NCI-H146 treated with DMSO at 0.1 percent for 48 hours (cell line): ENCODE results near the gene NFATC1.

Experiments
- DNase-seq: peaks from one replicate; lab custom pipeline; 2025; ENCODE audit not compliant: unreplicated experiment; lab: John Stamatoyannopoulos, UW

The NFATC1 gene

GRCh38 chr18:79453816-79454735 lies 58.3 kb downstream of the NFATC1 start:
- no peak for DNase-seq

DNA sequence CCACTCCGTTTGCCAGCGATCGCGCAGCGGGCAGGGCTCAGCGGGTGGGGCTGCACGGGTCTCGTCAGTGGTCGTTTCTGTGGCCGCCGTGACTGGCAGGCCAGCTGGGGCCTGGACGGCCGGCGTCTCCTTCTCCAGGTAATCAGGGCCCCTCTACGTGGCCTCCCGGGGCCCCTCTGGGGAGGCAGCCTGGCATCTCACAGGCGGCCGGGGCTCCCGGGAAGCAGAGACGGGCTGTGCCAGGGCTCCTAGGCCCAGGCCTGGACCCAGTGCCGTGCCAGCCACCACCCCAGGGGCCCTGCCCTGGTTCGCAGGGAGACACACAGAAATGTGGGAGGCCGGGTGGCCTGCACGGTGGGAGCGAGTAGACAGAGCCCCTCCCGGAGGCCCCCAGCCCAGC lies 59.5 kb downstream of the NFATC1 start:
- no peak for DNase-seq

DNA sequence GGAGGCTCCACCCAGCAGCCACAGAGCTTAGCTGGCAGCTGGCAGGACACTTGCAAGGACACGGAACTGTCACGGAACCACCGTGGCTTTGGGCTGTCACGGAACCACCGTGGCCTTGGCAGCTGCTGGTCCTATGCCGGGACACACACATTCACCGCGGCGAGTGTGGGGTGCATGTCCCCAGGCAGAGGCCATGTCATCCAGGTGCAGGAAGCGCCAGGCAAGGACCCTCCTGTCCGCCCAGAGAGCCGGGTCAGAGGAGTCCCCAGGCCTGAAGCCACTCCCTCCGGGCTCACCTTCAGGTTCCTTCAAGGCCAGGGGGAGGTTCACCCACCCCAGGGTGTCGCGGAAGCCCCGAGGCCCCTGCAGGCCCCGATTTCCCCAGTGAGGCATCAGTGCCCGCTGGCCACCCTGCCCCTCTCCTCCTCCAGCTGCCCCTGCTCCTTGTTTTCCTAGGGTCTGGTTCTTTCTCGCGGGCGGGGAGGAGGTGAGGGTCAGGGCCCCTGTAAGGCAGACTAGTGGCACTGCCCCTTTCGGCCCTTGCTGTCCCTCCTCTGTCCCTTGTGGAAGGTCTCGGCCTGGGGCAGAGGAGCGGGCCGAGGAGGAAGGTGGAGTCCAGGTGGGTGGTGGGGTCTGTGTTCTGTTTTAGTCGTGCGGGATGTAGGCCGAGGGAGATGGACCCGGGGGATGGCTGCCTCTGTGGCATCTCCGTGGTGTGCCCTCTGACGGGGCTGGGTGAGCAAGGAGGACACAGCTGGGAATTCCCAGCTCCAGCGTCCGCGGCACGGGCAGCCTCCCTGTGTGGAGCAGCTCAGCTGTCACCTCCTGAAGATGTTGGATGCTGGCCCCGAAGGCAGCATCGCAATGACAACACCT lies 60.6 kb downstream of the NFATC1 start:
- no peak for DNase-seq

DNA sequence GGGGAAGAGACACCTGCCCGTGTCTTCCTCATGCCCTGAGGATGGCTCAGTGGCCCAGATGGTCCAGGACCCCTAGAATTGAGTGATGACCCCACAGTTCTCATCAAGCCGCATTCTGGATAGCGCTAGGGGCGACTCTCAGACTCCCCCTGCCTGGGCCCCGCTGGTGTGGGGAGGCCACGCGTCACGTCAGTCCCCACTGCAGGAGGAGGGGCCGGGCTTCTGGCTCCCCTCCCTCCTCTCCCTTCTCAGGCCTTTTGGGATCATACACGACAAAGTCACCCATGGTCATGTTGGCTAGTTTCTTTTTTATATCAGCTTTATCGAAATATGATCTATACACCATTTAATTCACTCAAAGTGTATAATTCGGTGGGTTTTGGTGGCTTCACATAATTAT lies 61.5 kb downstream of the NFATC1 start:
- no peak for DNase-seq

GRCh38 chr18:79457652-79458051 lies 61.9 kb downstream of the NFATC1 start:
- no peak for DNase-seq

GRCh38 chr18:79458131-79458838 lies 62.6 kb downstream of the NFATC1 start:
- no peak for DNase-seq

DNA sequence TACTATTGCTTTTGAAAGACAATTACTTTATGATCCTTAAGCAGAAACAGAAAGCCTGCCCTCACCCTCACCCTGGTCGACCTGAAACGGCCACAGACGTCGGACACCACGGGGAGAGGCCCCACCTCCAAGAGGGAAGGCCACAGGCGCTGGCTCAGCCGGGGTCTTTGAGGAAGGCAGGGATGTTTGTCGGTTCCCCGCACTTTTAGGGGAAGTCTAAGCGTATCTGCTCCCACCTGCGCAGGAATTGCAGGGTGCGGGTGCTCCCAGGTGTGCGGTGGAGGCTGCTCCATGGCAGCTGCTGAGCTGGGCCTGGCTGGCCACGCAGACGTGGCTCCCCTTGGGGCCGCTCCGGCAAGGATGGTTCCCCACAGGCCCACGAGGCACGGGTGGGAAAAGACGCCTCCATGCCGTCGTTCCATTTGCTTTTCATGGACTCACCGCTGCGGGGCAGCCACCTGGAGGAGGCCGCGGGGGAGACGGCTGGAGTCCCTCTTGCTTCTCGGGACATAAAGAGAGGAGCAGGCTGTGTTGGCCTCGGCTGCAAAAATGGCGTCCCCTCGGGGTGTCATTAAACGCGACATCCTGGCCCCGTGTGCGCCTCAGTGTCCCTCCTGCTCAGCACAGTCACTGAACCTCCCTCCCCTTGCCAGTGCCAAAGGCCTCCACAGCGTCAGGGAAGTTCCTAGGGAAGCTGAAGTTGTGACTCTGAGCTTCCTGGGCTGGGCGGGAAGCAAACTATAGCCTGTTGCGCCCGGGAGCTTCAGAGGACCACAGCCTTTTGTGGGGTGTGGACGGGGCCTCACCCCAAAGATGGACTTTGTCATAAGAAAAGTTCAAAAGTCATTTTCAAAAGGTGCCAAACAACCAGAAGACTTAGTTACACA lies 63.4 kb downstream of the NFATC1 start:
- DNase-seq, result no peak

DNA sequence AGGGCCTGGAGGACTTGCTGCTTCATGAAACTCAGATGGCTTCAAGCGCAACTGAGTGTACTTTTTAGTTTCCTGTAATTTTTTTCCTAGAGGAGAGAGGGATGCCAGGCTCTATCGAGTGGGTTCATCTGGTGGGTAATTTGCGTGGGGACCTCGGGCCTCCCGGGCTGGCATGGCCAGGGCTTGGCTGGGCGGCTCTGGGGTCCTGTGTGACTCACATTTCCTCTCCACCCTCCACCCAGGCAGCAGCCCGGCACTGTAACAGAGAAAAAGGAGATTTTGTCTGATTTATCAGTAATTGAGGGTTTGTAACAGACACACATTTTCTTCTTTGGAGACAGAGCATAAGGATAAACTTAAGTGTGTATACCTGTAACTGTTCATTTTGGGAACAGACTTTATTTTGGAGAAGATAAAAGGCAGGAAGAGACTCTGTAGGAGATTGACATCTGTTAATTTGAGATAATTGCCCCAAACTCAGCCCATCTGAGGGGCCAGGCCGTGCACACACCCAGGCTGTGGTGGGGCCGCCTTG lies 64.3 kb downstream of the NFATC1 start:
- DNase-seq, result no peak

GRCh38 chr18:79460481-79461300 lies 65.0 kb downstream of the NFATC1 start:
- DNase-seq, result no peak

DNA sequence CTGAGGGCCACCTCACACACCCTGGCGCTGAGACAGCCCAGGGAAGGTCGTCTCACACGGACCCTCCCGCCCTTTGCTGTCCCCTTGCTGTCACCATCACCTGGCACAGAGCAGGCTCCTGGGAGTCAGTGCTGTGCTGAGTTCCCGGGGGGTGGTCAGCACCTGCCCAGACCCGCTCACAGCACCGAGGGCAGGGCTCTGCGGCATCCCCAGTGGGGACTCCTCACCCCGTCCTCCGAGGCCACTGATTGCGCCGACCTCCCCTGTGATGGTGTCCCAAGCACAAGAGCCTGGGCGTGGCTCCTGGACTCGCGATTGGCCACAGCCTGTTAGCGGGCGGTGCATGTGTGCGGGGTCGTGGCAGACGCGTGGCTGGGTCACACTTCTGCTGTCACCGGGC lies 65.9 kb downstream of the NFATC1 start:
- DNase-seq, result no peak

DNA sequence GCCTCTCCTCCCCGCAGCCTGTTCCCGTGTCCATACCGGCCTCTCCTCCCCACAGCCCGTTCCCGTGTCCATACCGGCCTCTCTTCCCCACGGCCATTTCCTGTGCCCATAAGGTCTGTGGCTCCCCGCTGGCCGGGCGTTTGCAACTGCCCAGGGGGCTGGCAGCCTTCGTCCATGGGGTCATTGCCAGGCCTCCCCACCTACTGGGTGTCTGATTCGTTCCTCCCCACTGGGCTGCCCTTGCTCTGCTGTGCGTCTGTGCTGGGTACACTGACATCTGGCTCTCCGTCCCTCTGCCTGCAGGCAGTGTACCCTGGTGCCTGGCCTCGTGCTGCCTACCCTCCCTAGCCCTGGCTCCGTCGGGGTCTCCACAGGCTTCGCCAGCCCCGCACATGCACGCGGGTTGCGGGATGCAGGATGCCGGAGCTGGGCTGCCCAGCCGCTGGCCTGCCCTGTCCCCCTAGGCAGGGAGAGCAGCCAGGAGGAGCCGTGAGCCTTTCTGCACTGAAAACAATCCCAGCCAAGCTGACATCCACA lies 67.8 kb downstream of the NFATC1 start:
- no peak for DNase-seq

GRCh38 chr18:79465392-79465991 lies 69.8 kb downstream of the NFATC1 start:
- DNase-seq, result peak; percentile 19

- no peak for DNase-seq
Measured at GRCh38 chr18:79466591-79466990, 70.9 kb downstream of the NFATC1 start.

DNA sequence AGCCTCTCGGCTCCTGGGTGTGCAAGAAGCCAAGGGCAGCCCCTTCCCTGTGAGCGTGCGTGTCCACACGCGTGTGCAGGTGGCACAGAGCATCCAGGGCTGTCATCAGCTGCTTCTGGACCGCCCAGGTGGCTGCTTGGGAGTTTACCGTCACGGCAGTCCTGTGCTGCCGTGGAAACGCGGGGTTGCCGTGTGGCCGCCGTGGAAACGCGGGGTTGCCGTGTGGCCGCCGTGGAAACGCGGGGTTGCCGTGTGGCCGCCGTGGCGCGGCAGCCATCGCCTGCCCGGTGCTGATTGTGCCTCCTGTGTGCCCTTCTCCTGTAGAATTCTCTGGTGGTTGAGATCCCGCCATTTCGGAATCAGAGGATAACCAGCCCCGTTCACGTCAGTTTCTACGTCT lies 71.4 kb downstream of the NFATC1 start:
- no peak for DNase-seq

- DNase-seq, result no peak
Measured at GRCh38 chr18:79468119-79468789, 72.5 kb downstream of the NFATC1 start.

DNA sequence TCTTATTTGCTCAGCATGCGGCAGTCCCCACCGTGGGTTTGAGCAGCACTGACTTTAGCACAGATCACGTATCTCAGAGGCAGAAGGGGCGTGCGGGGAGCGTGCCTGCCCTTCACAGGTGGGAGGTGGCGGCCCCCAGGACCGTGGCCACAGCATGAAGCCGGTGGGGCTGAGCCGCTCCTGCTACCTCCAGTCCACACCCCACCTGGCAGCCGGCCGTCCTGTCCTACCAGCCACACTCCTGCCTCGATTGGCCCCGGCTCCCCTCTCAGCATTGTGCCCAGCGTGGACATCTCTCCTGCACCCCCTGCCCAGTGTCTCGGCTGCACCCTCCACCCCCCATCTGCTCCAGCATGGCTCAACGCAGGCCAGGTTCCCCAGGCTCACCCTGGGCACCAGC lies 73.6 kb downstream of the NFATC1 start:
- DNase-seq, result no peak

- no peak for DNase-seq
Measured at GRCh38 chr18:79469751-79470505, 74.2 kb downstream of the NFATC1 start.
